HEK293T (cell line): ENCODE measurements around the gene BCR.

Experiments used
- CTCF ChIA-PET: fragments of 350-600 bp; formaldehyde crosslinking; extraction: SDS; loops from one replicate; lab custom pipeline; 2021; ENCODE audit warnings: antibody characterized with exemption, inconsistent platforms; lab: Yijun Ruan, JAX
- POLR2A ChIA-PET: fragments of 350-600 bp; formaldehyde crosslinking; extraction: SDS; loops from one replicate; lab custom pipeline; 2020; ENCODE audit warnings: antibody characterized with exemption, inconsistent platforms; lab: Yijun Ruan, JAX
- DNase-seq: peaks from one replicate; pipeline ENCODE4 v3.0.0; 2012; ENCODE audit warnings: mixed read lengths; ENCODE audit errors: extremely low spot score
- ARNT ChIP-seq: fragments of 450-650 bp; IDR thresholded peaks from 2 replicates; pipeline ENCODE4 v1.6.1; 2017; ENCODE audit warnings: mild to moderate bottlenecking
- BHLHE40 ChIP-seq: fragments of 450-650 bp; IDR thresholded peaks from 2 replicates; pipeline ENCODE4 v1.6.1; 2016; ENCODE audit warnings: mild to moderate bottlenecking, moderate library complexity, borderline replicate concordance
- CTBP1 ChIP-seq: fragments of 450-650 bp; IDR thresholded peaks from 2 replicates; pipeline ENCODE4 v1.6.1; 2016; ENCODE audit warnings: borderline replicate concordance
- ELF4 ChIP-seq: fragments of 450-650 bp; IDR thresholded peaks from 2 replicates; pipeline ENCODE4 v1.6.1; 2017; ENCODE audit warnings: antibody characterized with exemption
- FOXA1 ChIP-seq: fragments of 450-650 bp; IDR thresholded peaks from 2 replicates; pipeline ENCODE4 v1.6.1; 2016; ENCODE audit warnings: mild to moderate bottlenecking
- FOXK2 ChIP-seq: fragments of 450-650 bp; IDR thresholded peaks from 2 replicates; pipeline ENCODE4 v1.6.1; 2016; ENCODE audit warnings: mild to moderate bottlenecking
- FOXM1 ChIP-seq: fragments of 450-650 bp; IDR thresholded peaks from 2 replicates; pipeline ENCODE4 v1.6.1; 2017; ENCODE audit warnings: mild to moderate bottlenecking, borderline replicate concordance
- HDGF ChIP-seq: fragments of 450-650 bp; IDR thresholded peaks from 2 replicates; pipeline ENCODE4 v1.6.1; 2017; ENCODE audit warnings: antibody characterized with exemption, borderline replicate concordance
- L3MBTL2 ChIP-seq: fragments of 450-650 bp; conservative IDR thresholded peaks from 2 replicates; pipeline ENCODE4 v1.6.1; 2016; ENCODE audit warnings: mild to moderate bottlenecking
- LEF1 ChIP-seq: fragments of 450-650 bp; IDR thresholded peaks from 2 replicates; pipeline ENCODE4 v1.6.1; 2017; ENCODE audit warnings: mild to moderate bottlenecking, borderline replicate concordance
- NFRKB ChIP-seq: fragments of 450-650 bp; IDR thresholded peaks from 2 replicates; pipeline ENCODE4 v1.6.1; 2016; ENCODE audit warnings: mild to moderate bottlenecking, moderate library complexity
- PKNOX1 ChIP-seq: fragments of 450-650 bp; IDR thresholded peaks from 2 replicates; pipeline ENCODE4 v1.6.1; 2016
- SP1 ChIP-seq: fragments of 450-650 bp; IDR thresholded peaks from 2 replicates; pipeline ENCODE4 v1.6.1; 2017
- SUZ12 ChIP-seq: fragments of 450-650 bp; IDR thresholded peaks from 2 replicates; pipeline ENCODE4 v1.6.1; 2016; ENCODE audit warnings: mild to moderate bottlenecking
- TARDBP ChIP-seq: fragments of 450-650 bp; IDR thresholded peaks from 2 replicates; pipeline ENCODE4 v1.6.1; 2016
- ZNF384 ChIP-seq: fragments of 450-650 bp; IDR thresholded peaks from 2 replicates; pipeline ENCODE4 v1.6.1; 2016

BCR gene

GRCh38 chr22:23176645-23177027 is 3.7 kb upstream of the BCR start:
- CTCF ChIA-PET, result interaction anchor here (0.7 to 4.7 kb wide), 2 partner anchors 105 to 983 kb away, joined by 3 to 30 read pairs; no protein-coding TSS in a partner anchor

GRCh38 chr22:23177197-23177596 is 3.1 kb upstream of the BCR start:
- DNase-seq, result no peak
- ChIA-PET POLR2A (no interaction called here), CTCF (interaction anchor here (0.6 to 4.7 kb wide), 2 partner anchors 105 to 468 kb away, joined by 3 to 30 read pairs; no protein-coding TSS in a partner anchor)
- no peak for TF ChIP-seq BHLHE40
- TF ChIP-seq ELF4, result no peak
- no peak for TF ChIP-seq L3MBTL2
- TF ChIP-seq FOXA1, result no peak
- TF ChIP-seq LEF1, result no peak
- TF ChIP-seq ARNT, result no peak
- TF ChIP-seq FOXM1, result no peak
- no peak for TF ChIP-seq FOXK2

More at GRCh38 chr22:23176645-23177027, 3.7 kb upstream of the BCR start:
- POLR2A ChIA-PET, result no interaction called here
- no peak for DNase-seq
- no peak for TF ChIP-seq NFRKB
- TF ChIP-seq FOXA1, result no peak
- no peak for TF ChIP-seq BHLHE40
- TF ChIP-seq ELF4, result no peak
- TF ChIP-seq ZNF384, result no peak
- no peak for TF ChIP-seq LEF1
- TF ChIP-seq PKNOX1, result no peak
- no peak for TF ChIP-seq L3MBTL2
- no peak for TF ChIP-seq TARDBP
- no peak for TF ChIP-seq ARNT
- no peak for TF ChIP-seq CTBP1
- no peak for TF ChIP-seq HDGF
- TF ChIP-seq SP1, result no peak

DNA sequence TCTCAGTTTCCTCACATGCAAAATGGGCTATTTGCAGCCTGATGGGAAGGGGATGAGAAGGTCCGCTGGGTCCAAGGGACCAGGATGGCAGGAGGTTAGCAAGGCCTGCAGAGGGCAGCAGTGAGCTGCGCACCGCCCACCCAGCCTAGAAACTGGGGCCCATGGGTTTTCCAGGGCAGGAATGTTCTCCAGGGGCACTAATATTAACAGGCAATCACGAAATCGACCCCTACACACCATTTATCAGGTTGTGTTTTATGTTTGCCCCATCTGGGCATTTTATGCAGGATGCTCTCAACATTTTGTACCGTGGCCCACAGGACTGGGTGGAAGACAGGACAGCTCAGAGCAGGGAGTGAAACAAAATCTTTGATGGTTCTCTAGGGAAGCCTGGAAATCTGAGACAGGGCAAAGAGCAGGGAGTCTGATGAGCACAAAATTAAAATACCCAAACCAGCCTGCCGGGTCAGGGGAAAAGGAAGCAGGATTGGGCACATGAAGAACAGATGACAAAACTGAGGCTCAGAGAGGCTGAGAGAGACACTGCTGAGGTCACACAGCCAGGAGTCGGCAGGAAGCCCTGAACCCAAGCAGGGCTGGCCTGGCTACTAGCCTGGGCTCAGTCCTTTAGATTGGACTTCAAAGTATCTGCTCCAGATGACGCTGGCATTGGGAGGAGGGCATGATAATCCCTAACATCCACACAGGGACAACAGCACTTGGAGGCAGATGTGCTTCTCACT is 1.6 kb upstream of the BCR start:
- DNase-seq, result peak; percentile 87
- ChIA-PET POLR2A (no interaction called here), CTCF (interaction anchor here (0.7 to 4.7 kb wide), 6 partner anchors 15 to 110 kb away, joined by 3 to 30 read pairs (median 4); no protein-coding TSS in a partner anchor)
- no peak for TF ChIP-seq NFRKB
- TF ChIP-seq ZNF384, result no peak
- TF ChIP-seq L3MBTL2, result no peak
- no peak for TF ChIP-seq FOXK2
- TF ChIP-seq CTBP1, result no peak
- TF ChIP-seq SUZ12, result no peak
- TF ChIP-seq FOXA1, result no peak
- no peak for TF ChIP-seq SP1

DNA sequence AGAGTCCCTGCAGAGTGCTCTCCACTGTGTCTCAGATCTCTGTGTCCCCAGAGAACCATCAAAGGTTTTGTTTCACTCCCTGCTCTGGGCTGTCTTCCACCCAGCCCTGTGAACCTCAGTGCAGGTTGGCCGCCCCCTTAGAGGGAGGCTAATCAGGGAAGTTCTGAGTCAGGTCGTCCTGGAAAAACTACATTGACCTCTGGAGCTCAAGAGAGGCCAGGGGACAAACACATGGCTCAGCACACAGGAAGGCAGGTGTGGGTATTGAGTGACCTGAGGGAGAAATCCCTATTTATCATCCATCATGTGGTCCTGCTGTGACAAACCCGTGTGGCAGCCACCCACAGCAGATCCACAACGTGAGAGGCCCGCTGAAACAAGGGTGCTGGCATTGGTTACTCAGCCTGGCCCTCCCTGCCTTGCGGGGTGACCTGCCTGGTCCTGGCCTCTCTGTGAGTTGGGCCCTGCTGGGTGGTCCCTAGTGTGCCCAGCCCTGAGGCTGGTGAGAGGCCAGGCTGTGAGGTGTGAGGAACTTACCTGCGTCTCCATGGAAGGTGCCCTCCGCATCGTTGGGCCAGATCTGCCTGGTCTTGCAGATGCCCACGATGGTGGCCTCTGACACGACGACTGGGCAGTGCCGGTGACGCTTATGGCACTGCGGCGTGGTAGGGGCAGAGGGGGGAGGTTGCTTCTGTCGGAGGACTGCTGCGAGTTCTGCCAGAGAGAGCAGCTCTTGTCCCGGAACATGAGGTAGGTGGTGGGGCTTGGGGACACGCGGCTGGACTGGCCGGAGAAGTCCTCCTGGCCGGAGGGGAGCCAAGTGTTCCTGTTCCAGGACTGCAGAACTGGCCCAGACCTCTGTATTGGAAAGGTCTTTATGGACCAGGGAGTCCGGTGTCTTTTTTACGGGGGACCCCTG is 669 bp upstream of the BCR start:
- no peak for TF ChIP-seq TARDBP
- TF ChIP-seq SUZ12, result no peak
- TF ChIP-seq CTBP1, result no peak
- no peak; the same call in 1 of the 2 replicates for TF ChIP-seq L3MBTL2
- TF ChIP-seq FOXA1, result no peak
- no peak for TF ChIP-seq PKNOX1
- TF ChIP-seq FOXM1, result no peak
- no peak for TF ChIP-seq FOXK2
- TF ChIP-seq ARNT, result no peak
- no peak for TF ChIP-seq ZNF384
- TF ChIP-seq LEF1, result no peak
- no peak for TF ChIP-seq HDGF
- no peak for TF ChIP-seq NFRKB
- no peak for TF ChIP-seq BHLHE40
- no peak for TF ChIP-seq ELF4
- TF ChIP-seq SP1, result no peak
- CTCF ChIA-PET, result interaction anchor here (4.7 kb wide), 1 partner anchor 102 kb away, joined by 30 read pairs; no protein-coding TSS in a partner anchor
- POLR2A ChIA-PET, result no interaction called here
- DNase-seq, result no peak

DNA sequence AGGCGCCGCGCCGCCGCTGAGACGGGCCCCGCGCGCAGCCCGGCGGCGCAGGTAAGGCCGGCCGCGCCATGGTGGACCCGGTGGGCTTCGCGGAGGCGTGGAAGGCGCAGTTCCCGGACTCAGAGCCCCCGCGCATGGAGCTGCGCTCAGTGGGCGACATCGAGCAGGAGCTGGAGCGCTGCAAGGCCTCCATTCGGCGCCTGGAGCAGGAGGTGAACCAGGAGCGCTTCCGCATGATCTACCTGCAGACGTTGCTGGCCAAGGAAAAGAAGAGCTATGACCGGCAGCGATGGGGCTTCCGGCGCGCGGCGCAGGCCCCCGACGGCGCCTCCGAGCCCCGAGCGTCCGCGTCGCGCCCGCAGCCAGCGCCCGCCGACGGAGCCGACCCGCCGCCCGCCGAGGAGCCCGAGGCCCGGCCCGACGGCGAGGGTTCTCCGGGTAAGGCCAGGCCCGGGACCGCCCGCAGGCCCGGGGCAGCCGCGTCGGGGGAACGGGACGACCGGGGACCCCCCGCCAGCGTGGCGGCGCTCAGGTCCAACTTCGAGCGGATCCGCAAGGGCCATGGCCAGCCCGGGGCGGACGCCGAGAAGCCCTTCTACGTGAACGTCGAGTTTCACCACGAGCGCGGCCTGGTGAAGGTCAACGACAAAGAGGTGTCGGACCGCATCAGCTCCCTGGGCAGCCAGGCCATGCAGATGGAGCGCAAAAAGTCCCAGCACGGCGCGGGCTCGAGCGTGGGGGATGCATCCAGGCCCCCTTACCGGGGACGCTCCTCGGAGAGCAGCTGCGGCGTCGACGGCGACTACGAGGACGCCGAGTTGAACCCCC is 798 bp downstream of the BCR start:
- no peak for DNase-seq
- CTCF ChIA-PET, result interaction anchor here (0.6 to 1.5 kb wide), 5 partner anchors 101 to 205 kb away, joined by 3 to 6 read pairs (median 3); no protein-coding TSS in a partner anchor
- peak; percentile 9; the same call in 1 of the 2 replicates for TF ChIP-seq L3MBTL2
- TF ChIP-seq LEF1, result no peak
- TF ChIP-seq FOXK2, result no peak
- TF ChIP-seq HDGF, result no peak
- POLR2A ChIA-PET, result interaction anchor here (0.7 kb wide), 1 partner anchor 101 kb away, joined by 6 read pairs; no protein-coding TSS in a partner anchor
